Sciatic nerve (tissue), 2 donors: ENCODE measurements around the gene HDGFL2. TPM values are rescaled to one million over a fixed set of nuclear protein-coding genes. Genes with fewer than 3 reads are reported as not detected.

Experiments
- ATAC-seq: fragments of 200-7000 bp; cut with Tn5 transposase; one replicate; pipeline ENCODE4 v1.9.1; 2020; ENCODE audit warnings: mild to moderate bottlenecking, moderate library complexity
- DNase-seq: peaks from one replicate; pipeline ENCODE4 v3.0.0-alpha.2; 2020; ENCODE audit warnings: low spot score
- intact Hi-C: fragments of 100-400 bp; cut with DNase I; formaldehyde crosslinking; loops from one replicate; pipeline ENCODE4 v1.14.2; 2022
- total RNA-seq: library from RNA; stranded (reverse); fragmentation: NEBNext Ultra II Directional; extraction: Animal tissue kit (Norgen Biotek cat#: 25700); gene quantifications from one replicate; pipeline ENCODE4 v1.2.1, GENCODE V29; 2021
- donor health status: DM: no; HTN: no; CAD: no.
- donor health status: DM: no; HTN: no; CAD: no.

The HDGFL2 gene
- 37.7 TPM for total RNA-seq

GRCh38 chr19:4472174-4472974, at the start of gene HDGFL2:
HDGFL2 (plus strand) TSS chr19:4472297; CDS start chr19:4472351, 54 bp downstream.
- intact Hi-C loops, result no loop called here
- ATAC-seq (no peak), DNase-seq (peak; percentile 98)

- intact Hi-C loops, result no loop called here
Measured at GRCh38 chr19:4423416-4424126, 48.5 kb upstream of the HDGFL2 start.

GRCh38 chr19:4425537-4425936, 46.6 kb upstream of the HDGFL2 start:
- intact Hi-C loops, result no loop called here
- ATAC-seq (no peak), DNase-seq (no peak)

More at GRCh38 chr19:4423416-4424126, 48.5 kb upstream of the HDGFL2 start:
- DNase-seq (no peak), ATAC-seq (no peak)

GRCh38 chr19:4428326-4428975, 43.6 kb upstream of the HDGFL2 start:
- no peak for DNase-seq
- intact Hi-C loops, result no loop called here
- ATAC-seq, result no peak

- ATAC-seq (no peak), DNase-seq (no peak)
- intact Hi-C loops, result no loop called here
Measured at GRCh38 chr19:4429256-4429655, 42.8 kb upstream of the HDGFL2 start.

GRCh38 chr19:4429771-4430171, 42.3 kb upstream of the HDGFL2 start:
- intact Hi-C loops, result no loop called here
- no peak for ATAC-seq
- no peak for DNase-seq

GRCh38 chr19:4430760-4431159, 41.3 kb upstream of the HDGFL2 start:
- DNase-seq (no peak), ATAC-seq (peak; percentile 61)
- intact Hi-C loops, result no loop called here

- intact Hi-C loops, result no loop called here
- DNase-seq, result no peak
- no peak for ATAC-seq
Measured at GRCh38 chr19:4431296-4431695, 40.8 kb upstream of the HDGFL2 start.

GRCh38 chr19:4431808-4432674, 40.1 kb upstream of the HDGFL2 start:
- intact Hi-C loops, result no loop called here
- peak; percentile 73 for ATAC-seq
- no peak for DNase-seq

- ATAC-seq, result no peak
- intact Hi-C loops, result no loop called here
Measured at GRCh38 chr19:4432918-4433506, 39.1 kb upstream of the HDGFL2 start.

GRCh38 chr19:4434391-4434790, 37.7 kb upstream of the HDGFL2 start:
- no peak for DNase-seq
- intact Hi-C loops, result no loop called here
- ATAC-seq, result no peak

More at GRCh38 chr19:4432918-4433506, 39.1 kb upstream of the HDGFL2 start:
- no peak for DNase-seq

GRCh38 chr19:4436231-4436630, 35.9 kb upstream of the HDGFL2 start:
- no peak for ATAC-seq
- intact Hi-C loops, result no loop called here
- no peak for DNase-seq

- no peak for ATAC-seq
- DNase-seq, result no peak
- intact Hi-C loops, result no loop called here
Measured at GRCh38 chr19:4437103-4437502, 35.0 kb upstream of the HDGFL2 start.

- ATAC-seq, result no peak
- intact Hi-C loops, result no loop called here
- no peak for DNase-seq
Measured at GRCh38 chr19:4439243-4439642, 32.9 kb upstream of the HDGFL2 start.

GRCh38 chr19:4441994-4442818, 29.9 kb upstream of the HDGFL2 start:
- DNase-seq (no peak), ATAC-seq (no peak)
- intact Hi-C loops, result no loop called here

GRCh38 chr19:4442819-4443146, 29.3 kb upstream of the HDGFL2 start:
- ATAC-seq (no peak), DNase-seq (no peak)
- intact Hi-C loops, result no loop called here

- intact Hi-C loops, result no loop called here
- DNase-seq, result no peak
- no peak for ATAC-seq
Measured at GRCh38 chr19:4443188-4443587, 28.9 kb upstream of the HDGFL2 start.
